Coronary artery (tissue), 2 donors: ENCODE results near the gene CAPN15.

Experiments used
- DNase-seq: peaks from one replicate; pipeline ENCODE4 v3.0.0-alpha.2; 2017; ENCODE audit warnings: low spot score
- H3K27ac ChIP-seq, 2 donors: fragments of 200-600 bp; sonication (generic); one replicate each; pipeline ENCODE4 v1.5.1; 2016 to 2019
- H3K4me3 ChIP-seq: fragments of 200-600 bp; sonication (generic); 2 replicates; pipeline ENCODE4 v1.5.1; 2016; ENCODE audit warnings: mild to moderate bottlenecking, moderate library complexity
- TF ChIP-seq, protein P1 (sequence below): fragments of 200-600 bp; sonication (generic); IDR thresholded peaks from one replicate; pipeline ENCODE4 v1.5.1; 2019; ENCODE audit warnings: antibody characterized with exemption

CAPN15 gene

DNA sequence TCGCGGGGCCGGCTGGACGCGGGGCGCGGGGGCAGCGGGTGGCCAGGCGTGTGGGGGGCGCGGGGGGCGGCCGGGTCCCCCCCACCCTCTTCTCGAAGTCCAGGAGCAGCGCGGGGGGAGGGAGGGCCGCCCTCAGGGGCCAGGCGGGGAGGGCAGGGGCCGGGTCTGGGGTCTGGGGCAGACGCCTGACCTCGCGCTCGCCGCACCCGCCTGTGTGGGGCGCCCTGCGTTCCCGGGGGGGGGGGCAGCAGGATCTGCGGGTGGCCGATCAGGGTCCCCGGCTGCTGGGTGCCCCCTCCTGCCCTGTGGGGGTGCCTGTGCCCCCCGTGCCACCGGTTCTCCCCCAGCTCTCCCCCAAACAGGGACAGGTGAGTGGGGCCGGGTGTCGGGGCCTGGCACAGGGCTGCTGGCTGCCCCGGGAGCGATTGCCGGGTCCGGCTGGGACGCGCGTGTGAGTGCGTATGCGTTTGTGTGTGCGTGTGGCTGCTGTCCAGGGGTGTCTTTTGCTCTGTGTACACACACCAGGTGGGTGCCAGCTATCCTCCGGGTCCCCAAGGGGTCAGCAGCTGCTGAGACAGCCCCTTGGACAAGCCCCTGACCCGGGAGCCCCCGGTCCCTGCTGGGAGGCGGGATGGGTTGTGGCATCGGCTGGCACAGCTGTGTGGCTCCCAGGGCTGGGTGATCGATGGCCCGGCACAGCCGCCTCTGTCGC, 33.3 kb downstream of the CAPN15 start:
- Histone ChIP-seq H3K4me3 (no peak overlapping the region), H3K27ac (no peak overlapping the region)
- no peak for DNase-seq
- TF ChIP-seq, protein P1, sequence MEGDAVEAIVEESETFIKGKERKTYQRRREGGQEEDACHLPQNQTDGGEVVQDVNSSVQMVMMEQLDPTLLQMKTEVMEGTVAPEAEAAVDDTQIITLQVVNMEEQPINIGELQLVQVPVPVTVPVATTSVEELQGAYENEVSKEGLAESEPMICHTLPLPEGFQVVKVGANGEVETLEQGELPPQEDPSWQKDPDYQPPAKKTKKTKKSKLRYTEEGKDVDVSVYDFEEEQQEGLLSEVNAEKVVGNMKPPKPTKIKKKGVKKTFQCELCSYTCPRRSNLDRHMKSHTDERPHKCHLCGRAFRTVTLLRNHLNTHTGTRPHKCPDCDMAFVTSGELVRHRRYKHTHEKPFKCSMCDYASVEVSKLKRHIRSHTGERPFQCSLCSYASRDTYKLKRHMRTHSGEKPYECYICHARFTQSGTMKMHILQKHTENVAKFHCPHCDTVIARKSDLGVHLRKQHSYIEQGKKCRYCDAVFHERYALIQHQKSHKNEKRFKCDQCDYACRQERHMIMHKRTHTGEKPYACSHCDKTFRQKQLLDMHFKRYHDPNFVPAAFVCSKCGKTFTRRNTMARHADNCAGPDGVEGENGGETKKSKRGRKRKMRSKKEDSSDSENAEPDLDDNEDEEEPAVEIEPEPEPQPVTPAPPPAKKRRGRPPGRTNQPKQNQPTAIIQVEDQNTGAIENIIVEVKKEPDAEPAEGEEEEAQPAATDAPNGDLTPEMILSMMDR: no peak

DNA sequence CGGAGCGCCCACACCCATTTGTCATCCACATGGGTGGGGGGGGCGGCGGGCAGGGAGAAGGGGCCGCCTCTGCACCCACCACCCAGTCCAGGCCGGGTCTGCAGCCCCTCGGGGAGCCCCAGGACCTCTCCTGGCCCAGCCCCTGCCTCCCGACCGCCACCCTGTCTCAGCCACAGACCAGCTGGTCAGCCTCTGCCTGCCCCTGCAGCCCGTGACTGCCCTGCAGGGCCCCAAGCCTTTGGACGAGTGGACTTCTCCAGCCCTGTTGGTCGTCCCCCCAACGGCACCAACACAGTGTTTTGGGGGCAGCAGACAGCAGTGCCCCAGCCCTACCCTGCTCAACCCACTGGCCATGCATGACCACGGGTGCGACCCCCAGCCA, 33.9 kb downstream of the CAPN15 start:
- Histone ChIP-seq H3K4me3 (no peak overlapping the region), H3K27ac (no peak overlapping the region)
- DNase-seq: no peak
- TF ChIP-seq, protein P1: no peak

DNA sequence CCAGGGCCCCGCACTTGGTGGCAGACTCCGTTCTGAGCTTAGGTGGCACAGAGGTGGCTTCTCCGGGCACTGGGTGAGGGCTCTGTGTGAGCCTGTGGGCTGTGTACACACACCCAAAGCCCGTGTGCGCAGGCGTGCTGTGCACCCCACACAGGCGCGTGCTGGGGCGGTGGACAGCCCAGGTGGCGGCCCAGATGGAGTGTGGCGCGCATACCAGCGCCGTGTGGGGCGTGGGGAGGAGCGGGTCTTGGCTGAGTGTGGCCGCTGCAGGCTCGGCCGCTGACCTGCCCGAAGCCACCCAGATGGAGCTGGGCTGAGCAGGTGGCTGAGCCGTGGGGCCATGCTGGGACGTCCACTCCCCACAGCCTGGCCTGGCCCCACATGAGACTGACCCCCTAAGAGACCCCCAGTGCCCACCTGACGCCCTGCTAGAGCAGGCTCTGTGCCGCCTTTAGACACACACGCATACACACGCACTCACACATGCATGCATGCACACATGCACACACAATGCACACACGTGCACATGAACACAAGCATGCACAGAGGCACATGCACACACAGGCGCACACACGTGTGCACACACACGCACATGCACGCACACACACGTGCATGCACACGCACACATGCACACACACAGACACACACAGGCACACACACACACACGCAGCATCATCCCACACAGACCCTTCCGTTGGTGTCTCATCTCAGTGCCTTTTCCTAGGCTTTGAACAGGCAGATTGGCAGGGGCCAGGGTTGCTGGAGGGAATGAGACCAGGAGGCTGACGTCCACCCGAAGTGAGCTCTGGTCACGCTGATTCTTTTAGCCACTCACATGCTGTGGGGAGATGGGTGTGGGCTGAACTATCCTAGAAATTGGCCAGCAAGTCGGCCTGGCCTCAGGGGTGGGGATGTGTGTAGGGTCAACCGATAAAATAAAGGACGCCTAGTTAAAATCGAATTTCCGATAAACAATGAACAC, 34.7 kb downstream of the CAPN15 start:
- TF ChIP-seq, protein P1: no peak
- Histone ChIP-seq H3K4me3 (no peak overlapping the region), H3K27ac (no peak overlapping the region)
- DNase-seq: no peak

DNA sequence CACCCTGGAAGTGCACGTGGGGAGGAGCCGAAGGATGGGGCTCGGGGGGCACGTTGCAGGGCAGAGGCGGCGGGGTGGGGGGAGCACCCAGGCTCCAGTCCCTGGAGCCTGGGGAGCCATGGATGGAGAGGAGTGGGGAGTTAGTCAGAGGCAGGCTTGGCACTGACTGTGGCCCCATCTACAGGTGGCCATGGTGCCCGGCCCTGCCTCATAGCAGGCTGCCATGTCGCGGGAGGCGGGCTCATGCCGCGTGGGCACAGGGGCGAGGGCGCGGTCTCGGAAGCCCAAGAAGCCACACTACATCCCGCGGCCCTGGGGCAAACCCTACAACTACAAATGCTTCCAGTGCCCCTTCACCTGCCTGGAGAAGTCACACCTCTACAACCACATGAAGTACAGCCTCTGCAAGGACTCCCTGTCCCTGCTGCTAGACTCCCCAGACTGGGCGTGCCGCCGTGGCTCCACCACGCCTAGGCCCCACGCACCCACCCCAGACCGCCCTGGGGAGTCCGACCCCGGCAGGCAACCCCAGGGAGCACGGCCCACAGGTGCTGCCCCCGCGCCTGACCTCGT, 35.6 kb downstream of the CAPN15 start:
- TF ChIP-seq, protein P1: no peak
- H3K27ac ChIP-seq: no peak overlapping the region
- H3K4me3 ChIP-seq: no peak overlapping the region
- no peak for DNase-seq

DNA sequence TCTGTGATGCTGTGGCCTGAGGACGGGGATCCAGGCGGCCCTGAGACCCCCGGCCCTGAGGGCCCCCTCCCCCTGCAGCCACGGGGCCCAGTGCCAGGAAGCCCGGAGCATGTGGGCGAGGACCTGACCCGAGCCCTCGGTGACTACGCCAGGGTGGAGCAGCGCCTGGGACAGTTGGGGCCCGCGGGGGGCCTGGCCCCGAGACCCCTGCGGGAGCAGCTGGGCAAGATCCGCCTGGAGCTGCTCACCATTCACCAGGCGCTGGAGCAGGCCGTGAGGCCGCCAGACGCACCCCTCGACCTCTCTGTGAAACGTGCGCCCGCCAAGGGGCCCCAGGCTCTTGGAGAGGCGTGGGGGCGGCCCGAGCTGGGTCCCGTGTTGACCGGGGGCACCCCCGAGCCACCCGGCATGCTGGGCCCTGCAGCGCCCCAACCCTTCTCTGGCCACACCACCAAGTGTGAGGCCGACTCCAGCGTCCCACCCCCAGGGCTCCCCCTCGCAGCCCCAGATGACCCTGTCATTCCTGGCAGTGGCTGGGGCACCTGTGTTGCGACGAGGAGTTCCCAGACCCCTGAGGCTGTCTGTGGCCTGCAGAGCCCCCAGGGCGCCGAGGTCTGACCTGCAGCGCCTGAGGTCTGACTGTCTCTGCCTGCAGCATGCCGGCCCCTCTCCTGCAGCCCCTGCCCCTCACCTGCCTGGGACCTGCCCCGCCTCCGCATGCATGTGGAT, 37.3 kb downstream of the CAPN15 start:
- Histone ChIP-seq H3K4me3 (no peak overlapping the region), H3K27ac (no peak overlapping the region)
- TF ChIP-seq, protein P1: no peak
- no peak for DNase-seq

DNA sequence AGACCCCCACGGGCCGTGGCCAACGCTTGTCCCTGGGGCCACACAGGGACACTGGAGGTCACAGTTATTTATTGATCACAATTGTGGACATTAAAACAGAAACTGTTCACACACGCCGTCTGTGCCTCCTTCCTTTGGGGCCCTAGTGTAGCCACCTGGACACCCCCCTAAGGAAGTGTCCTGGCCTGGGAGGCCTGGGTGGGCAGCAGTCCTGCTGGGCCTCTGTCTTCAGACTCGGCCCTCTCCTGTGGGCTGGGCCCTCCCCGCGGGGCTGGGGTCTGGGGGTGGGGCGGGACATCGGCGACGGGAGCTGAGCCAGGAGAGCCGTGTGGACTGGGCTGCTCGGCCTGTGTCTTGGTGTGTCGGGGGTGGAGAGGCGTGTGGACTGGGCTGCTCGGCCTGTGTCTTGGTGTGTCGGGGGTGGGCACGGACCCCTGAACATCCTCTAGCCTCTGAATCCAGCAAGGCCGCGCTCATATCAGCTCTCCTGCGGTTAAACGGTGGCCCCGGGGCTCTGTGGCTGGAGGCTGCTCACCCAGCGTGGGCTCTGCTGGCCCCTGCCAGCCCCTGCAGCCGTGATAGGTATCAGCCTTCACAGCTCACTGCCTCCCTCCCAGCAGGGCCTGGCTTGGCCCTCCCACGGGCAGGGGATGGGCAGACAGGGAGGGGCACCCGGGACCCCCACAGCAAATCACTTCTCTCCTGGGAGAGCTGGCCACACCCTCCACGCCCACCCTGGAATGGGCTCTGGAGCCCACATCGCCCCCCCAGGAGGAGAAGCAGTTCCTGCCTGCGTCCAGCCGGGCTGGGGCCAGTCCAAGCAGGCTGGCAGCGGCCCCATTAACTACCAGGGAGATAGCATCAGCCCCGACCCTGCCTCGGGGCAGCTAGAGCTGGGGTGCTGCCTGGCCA, 38.2 kb downstream of the CAPN15 start:
- peak overlapping the region; percentile 54 for H3K4me3 ChIP-seq
- H3K27ac ChIP-seq: no peak overlapping the region
- no peak for DNase-seq
- TF ChIP-seq, protein P1: no peak
